ENCODE data around the gene CHD5.
"Not testable (repeated sequence)": the region's sequence is repeated elsewhere in the genome, so short reads cannot be mapped to it uniquely, and the experiment has no call there.

The CHD5 gene

GRCh38 chr1:6083801-6084446 lies 96.2 kb downstream of the CHD5 start:
- ATAC-seq (no peak), DNase-seq (no peak)

- DNase-seq (no peak), ATAC-seq (no peak)
These were observed 96.7 kb downstream of the CHD5 start for GRCh38 chr1:6083385-6083784.

GRCh38 chr1:6082430-6082971 lies 97.6 kb downstream of the CHD5 start:
- ATAC-seq, result no peak
- no peak for DNase-seq

- ATAC-seq, result no peak
- no peak for DNase-seq
These were observed 98.2 kb downstream of the CHD5 start for GRCh38 chr1:6081901-6082300.

GRCh38 chr1:6080469-6080868 lies 99.7 kb downstream of the CHD5 start:
- DNase-seq (no peak), ATAC-seq (no peak)

- ATAC-seq, result no peak
These were observed 102.2 kb downstream of the CHD5 start for GRCh38 chr1:6077919-6078318.

GRCh38 chr1:6077506-6077905 lies 102.6 kb downstream of the CHD5 start:
- ATAC-seq, result no peak
- DNase-seq, result no peak

More at GRCh38 chr1:6077919-6078318, 102.2 kb downstream of the CHD5 start:
- no peak for DNase-seq

GRCh38 chr1:6077061-6077460 lies 103.1 kb downstream of the CHD5 start:
- not testable (repeated sequence) for DNase-seq, ATAC-seq

GRCh38 chr1:6075748-6076147 lies 104.4 kb downstream of the CHD5 start:
- no peak for ATAC-seq
- no peak for DNase-seq

- no peak for DNase-seq
- no peak for ATAC-seq
These were observed 105.8 kb downstream of the CHD5 start for GRCh38 chr1:6074192-6074901.

GRCh38 chr1:6073480-6074053 lies 106.6 kb downstream of the CHD5 start:
- ATAC-seq (no peak), DNase-seq (no peak)

- DNase-seq (no peak), ATAC-seq (no peak)
These were observed 107.2 kb downstream of the CHD5 start for GRCh38 chr1:6072774-6073479.

GRCh38 chr1:6071219-6071618 lies 108.9 kb downstream of the CHD5 start:
- ATAC-seq, result no peak
- DNase-seq, result no peak

GRCh38 chr1:6070450-6070974 lies 109.6 kb downstream of the CHD5 start:
- no peak for DNase-seq
- no peak for ATAC-seq

- DNase-seq, result no peak
- ATAC-seq, result no peak
These were observed 110.5 kb downstream of the CHD5 start for GRCh38 chr1:6069573-6069972.

GRCh38 chr1:6068932-6069331 lies 111.2 kb downstream of the CHD5 start:
- no peak for DNase-seq
- no peak for ATAC-seq

GRCh38 chr1:6068073-6068472 lies 112.0 kb downstream of the CHD5 start:
- no peak for ATAC-seq
- DNase-seq, result no peak

- DNase-seq, result no peak
- ATAC-seq, result no peak
These were observed 113.4 kb downstream of the CHD5 start for GRCh38 chr1:6066680-6067079.

- ATAC-seq, result no peak
- DNase-seq, result no peak
These were observed 114.8 kb downstream of the CHD5 start for GRCh38 chr1:6065093-6065858.

GRCh38 chr1:6063532-6064053 lies 116.5 kb downstream of the CHD5 start:
- not testable (repeated sequence) for DNase-seq, ATAC-seq

- ATAC-seq (no peak), DNase-seq (no peak)
These were observed 117.5 kb downstream of the CHD5 start for GRCh38 chr1:6062670-6063069.

Data from stimulated activated naive CD8-positive, alpha-beta T cell treated with anti-CD3 and anti-CD28 coated beads, Interleukin-15, Interleukin-2, amounts not matched to agents 100 U/mL and 50 U/mL, for 24 hours (primary cell).